CD4-positive, alpha-beta T cell (primary cell): Measurements from ENCODE around the gene SSUH2. TPM values are rescaled to one million over a fixed set of nuclear protein-coding genes. Genes with fewer than 3 reads are reported as not detected.
"Not testable (repeated sequence)": the region's sequence is repeated elsewhere in the genome, so short reads cannot be mapped to it uniquely, and the experiment has no call there.

Experiments used
- ATAC-seq: fragments of 200-7000 bp; cut with Tn5 transposase; one replicate; pipeline ENCODE4 v1.10.0; 2022; ENCODE audit warnings: mild to moderate bottlenecking; ENCODE audit not compliant: poor library complexity
- CTCF ChIA-PET: fragments of 350-600 bp; sonication (Branson Sonifier 250); formaldehyde crosslinking; loops from one replicate; lab custom pipeline; 2021; ENCODE audit warnings: antibody characterized with exemption, inconsistent platforms; lab: Charles Lee
- POLR2A ChIA-PET: fragments of 350-600 bp; sonication (Branson Sonifier 250); formaldehyde crosslinking; loops from one replicate; lab custom pipeline; 2021; ENCODE audit warnings: antibody characterized with exemption, inconsistent platforms; lab: Charles Lee
- DNase-seq, 14 experiments: peaks; one replicate each; pipeline ENCODE4 v3.0.0-alpha.2; 2013 to 2020; ENCODE audit warnings: mixed read lengths in 2 of 14
- H3K27ac ChIP-seq, 2 donors: one replicate each; pipeline versions ENCODE4 v1.5.1 to v1.7.0; 2013; ENCODE audit warnings: low read length in 2 of 2, low read depth in 1 of 2, mild to moderate bottlenecking in 1 of 2
- H3K27me3 ChIP-seq, 2 experiments: 1 replicate in 1 of 2; 2 replicates in 1 of 2; pipeline versions ENCODE4 v1.6.1 to v1.7.0; 2013; ENCODE audit warnings: low read length in 2 of 2, control low read depth in 1 of 2, mild to moderate bottlenecking in 1 of 2, moderate library complexity in 1 of 2; ENCODE audit not compliant: insufficient read depth in 2 of 2, control insufficient read depth in 1 of 2
- H3K36me3 ChIP-seq: one replicate; pipeline ENCODE4 v1.6.1; 2013; ENCODE audit warnings: low read length, control low read depth; ENCODE audit not compliant: insufficient read depth
- H3K4me1 ChIP-seq: one replicate; pipeline ENCODE4 v1.6.1; 2013; ENCODE audit warnings: low read length, control low read depth; ENCODE audit not compliant: insufficient read depth
- H3K4me3 ChIP-seq: one replicate; pipeline ENCODE4 v1.5.1; 2013; ENCODE audit warnings: mild to moderate bottlenecking, low read length, moderate library complexity
- H3K9me3 ChIP-seq, 2 experiments: 1 replicate in 1 of 2; 2 replicates in 1 of 2; pipeline versions ENCODE4 v1.6.1 to v1.7.0; 2013; ENCODE audit warnings: low read length in 2 of 2, mild to moderate bottlenecking in 2 of 2, control low read depth in 1 of 2, moderate library complexity in 1 of 2; ENCODE audit not compliant: control insufficient read depth in 1 of 2, insufficient read depth in 1 of 2
- H3K27ac Mint-ChIP-seq: one replicate; pipeline ENCODE4 v1.8.0; 2020; ENCODE audit warnings: mixed read lengths
- H3K27me3 Mint-ChIP-seq: one replicate; pipeline ENCODE4 v1.8.0; 2021; ENCODE audit warnings: mixed read lengths
- H3K36me3 Mint-ChIP-seq: one replicate; pipeline ENCODE4 v1.8.0; 2021; ENCODE audit warnings: low read depth, mixed read lengths
- H3K4me1 Mint-ChIP-seq: one replicate; pipeline ENCODE4 v1.8.0; 2021; ENCODE audit warnings: low read depth, mixed read lengths
- H3K4me3 Mint-ChIP-seq: one replicate; pipeline ENCODE4 v1.8.0; 2020; ENCODE audit warnings: mild to moderate bottlenecking, mixed read lengths
- H3K9me3 Mint-ChIP-seq: one replicate; pipeline ENCODE4 v1.8.0; 2020; ENCODE audit warnings: mixed read lengths
- CTCF ChIP-seq: fragments of 200-600 bp; IDR thresholded peaks from one replicate; pipeline ENCODE4 v1.8.0; 2022; ENCODE audit warnings: antibody characterized with exemption, mild to moderate bottlenecking
- intact Hi-C, 2 experiments: fragments of 100-400 bp; cut with DNase I in 1 of 2; cut with micrococcal nuclease in 1 of 2; formaldehyde crosslinking; loops; one replicate each; pipeline versions ENCODE4 v1.15.1 to v1.9.0; 2023 to 2025; cut with DNase I, micrococcal nuclease
- total RNA-seq, 174 experiments: library from RNA in 2 of 174; stranded (reverse) in 2 of 174; gene quantifications; one replicate each; pipeline ENCODE4 v1.2.3 and lab custom pipeline; 2021 to 2026

The SSUH2 gene
- total RNA-seq, 2 experiments from 2014 or later: not detected

- Histone ChIP-seq H3K9me3 (peaks cover 0 to 14% of the 10 kb centered on the region in 2 experiments), H3K27me3 (no peaks in the 10 kb centered on the region), H3K27ac (no peak overlapping the region), H3K36me3 (no peaks in the 10 kb centered on the region), H3K4me1 (no peaks in the 10 kb centered on the region), H3K4me3 (no peak overlapping the region)
- ATAC-seq: no peak
- H3K27me3 Mint-ChIP-seq: no peaks in the 10 kb centered on the region
- no peak overlapping the region for H3K27ac Mint-ChIP-seq
- ChIA-PET CTCF (no interaction called here), POLR2A (no interaction called here)
- intact Hi-C loops: no loop called here
- no peaks in the 10 kb centered on the region for H3K4me1 Mint-ChIP-seq
- no peaks in the 10 kb centered on the region for H3K9me3 Mint-ChIP-seq
- DNase-seq: no peak
- no peak for TF ChIP-seq CTCF
- H3K36me3 Mint-ChIP-seq: no peaks in the 10 kb centered on the region
- H3K4me3 Mint-ChIP-seq: no peak overlapping the region
Observed at GRCh38 chr3:8681349-8681748, 36.8 kb upstream of the SSUH2 start.

- H3K27ac Mint-ChIP-seq, intact Hi-C loops, CTCF ChIA-PET, H3K9me3 Mint-ChIP-seq, H3K4me1 Mint-ChIP-seq, DNase-seq, H3K4me3 Mint-ChIP-seq, H3K4me1 ChIP-seq, H3K27me3 ChIP-seq, H3K36me3 Mint-ChIP-seq, H3K27me3 Mint-ChIP-seq, ATAC-seq, H3K27ac ChIP-seq, H3K36me3 ChIP-seq, H3K4me3 ChIP-seq, POLR2A ChIA-PET: not testable (repeated sequence)
- peaks cover 0 to 14% of the 10 kb centered on the region in 2 experiments for H3K9me3 ChIP-seq
Observed at GRCh38 chr3:8679817-8680553, 35.4 kb upstream of the SSUH2 start.

GRCh38 chr3:8678751-8679150 lies 34.2 kb upstream of the SSUH2 start:
- intact Hi-C loops: no loop called here
- H3K4me3 Mint-ChIP-seq: no peak overlapping the region
- Histone ChIP-seq H3K27ac (no peak overlapping the region), H3K4me3 (no peak overlapping the region), H3K36me3 (no peaks in the 10 kb centered on the region), H3K27me3 (no peaks in the 10 kb centered on the region), H3K4me1 (no peaks in the 10 kb centered on the region), H3K9me3 (peaks cover 0 to 14% of the 10 kb centered on the region in 2 experiments)
- H3K27me3 Mint-ChIP-seq: no peaks in the 10 kb centered on the region
- no peaks in the 10 kb centered on the region for H3K36me3 Mint-ChIP-seq
- no peaks in the 10 kb centered on the region for H3K4me1 Mint-ChIP-seq
- DNase-seq (no peak), ATAC-seq (no peak)
- no peaks in the 10 kb centered on the region for H3K9me3 Mint-ChIP-seq
- ChIA-PET POLR2A (no interaction called here), CTCF (no interaction called here)
- TF ChIP-seq CTCF: no peak
- no peak overlapping the region for H3K27ac Mint-ChIP-seq

GRCh38 chr3:8677258-8677657 lies 32.7 kb upstream of the SSUH2 start:
- H3K27me3 ChIP-seq, H3K4me3 ChIP-seq, H3K9me3 Mint-ChIP-seq, H3K4me3 Mint-ChIP-seq, H3K27me3 Mint-ChIP-seq, ATAC-seq, POLR2A ChIA-PET, H3K4me1 ChIP-seq, H3K36me3 Mint-ChIP-seq, H3K4me1 Mint-ChIP-seq, H3K27ac Mint-ChIP-seq, H3K27ac ChIP-seq, DNase-seq, H3K36me3 ChIP-seq, intact Hi-C loops, CTCF ChIA-PET: not testable (repeated sequence)
- peaks cover 0 to 14% of the 10 kb centered on the region in 2 experiments for H3K9me3 ChIP-seq

- POLR2A ChIA-PET, H3K36me3 ChIP-seq, CTCF ChIA-PET, H3K27ac ChIP-seq, H3K4me1 ChIP-seq, H3K27me3 Mint-ChIP-seq, H3K4me3 Mint-ChIP-seq, H3K36me3 Mint-ChIP-seq, H3K9me3 Mint-ChIP-seq, H3K27ac Mint-ChIP-seq, H3K4me3 ChIP-seq, H3K27me3 ChIP-seq, H3K4me1 Mint-ChIP-seq, intact Hi-C loops, DNase-seq, ATAC-seq: not testable (repeated sequence)
- peaks cover 0 to 14% of the 10 kb centered on the region in 2 experiments for H3K9me3 ChIP-seq
Observed at GRCh38 chr3:8675591-8675990, 31.0 kb upstream of the SSUH2 start.
